AG04449 (cell line): Measurements from ENCODE around the gene JAKMIP3.

Experiments
- CTCF ChIA-PET: fragments of 350-600 bp; formaldehyde crosslinking; extraction: SDS; loops from one replicate; lab custom pipeline; 2021; ENCODE audit warnings: antibody characterized with exemption; lab: Yijun Ruan, JAX
- POLR2A ChIA-PET: fragments of 400-600, 350-600 bp; formaldehyde crosslinking; extraction: SDS; loops from one replicate; lab custom pipeline; 2020; ENCODE audit warnings: antibody characterized with exemption, inconsistent platforms; lab: Yijun Ruan, JAX
- DNase-seq: peaks from one replicate; pipeline ENCODE4 v3.0.0-alpha.2; 2010; ENCODE audit warnings: low read depth, low spot score
- H3K4me3 ChIP-seq: 2 replicates; pipeline ENCODE4 v1.5.1; 2011; ENCODE audit warnings: low read depth, mild to moderate bottlenecking, control low read depth, low read length
- TF ChIP-seq, protein P1 (sequence below): IDR thresholded peaks from one replicate; pipeline ENCODE4 v1.5.1; 2011; ENCODE audit warnings: mild to moderate bottlenecking, moderate library complexity, low read length, control low read depth, inconsistent platforms; ENCODE audit not compliant: insufficient read depth; ENCODE audit errors: missing control alignments

JAKMIP3 gene

DNA sequence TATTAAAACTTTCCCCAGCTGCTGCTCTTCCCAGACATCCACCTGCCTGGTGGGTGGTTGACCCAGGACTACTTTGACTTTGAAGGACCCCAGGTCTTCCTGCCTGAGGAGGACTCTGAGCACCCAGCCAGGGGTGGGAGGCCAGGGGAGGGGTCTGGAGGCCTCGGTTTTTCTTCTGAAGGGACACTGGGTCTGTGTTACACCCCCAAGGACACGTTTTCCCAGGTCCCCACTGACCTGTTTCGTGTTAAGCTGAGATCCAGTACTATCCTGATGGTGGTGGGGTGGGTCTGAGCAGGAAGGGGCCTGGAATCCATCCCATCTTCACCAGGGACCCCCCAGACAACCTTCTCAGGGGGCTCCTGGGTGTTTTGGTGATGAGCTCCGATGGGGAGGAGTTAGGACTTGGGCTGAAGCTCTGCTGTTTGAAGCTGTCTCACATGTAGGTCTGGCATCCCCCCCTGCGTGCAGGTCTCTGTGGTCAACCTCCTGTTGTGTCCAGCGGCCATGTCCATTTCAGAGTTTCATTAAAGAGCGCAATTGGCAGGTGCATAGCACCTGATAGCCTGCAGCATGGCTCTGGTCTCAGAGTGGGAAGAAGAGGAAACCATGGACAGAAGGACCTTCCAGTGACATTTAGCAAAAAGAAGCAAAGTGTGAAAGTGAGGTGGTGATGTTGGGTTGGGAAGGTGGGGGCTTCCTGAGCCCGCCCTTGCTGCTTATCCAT is 3.5 kb downstream of the JAKMIP3 start:
- TF ChIP-seq, protein P1, sequence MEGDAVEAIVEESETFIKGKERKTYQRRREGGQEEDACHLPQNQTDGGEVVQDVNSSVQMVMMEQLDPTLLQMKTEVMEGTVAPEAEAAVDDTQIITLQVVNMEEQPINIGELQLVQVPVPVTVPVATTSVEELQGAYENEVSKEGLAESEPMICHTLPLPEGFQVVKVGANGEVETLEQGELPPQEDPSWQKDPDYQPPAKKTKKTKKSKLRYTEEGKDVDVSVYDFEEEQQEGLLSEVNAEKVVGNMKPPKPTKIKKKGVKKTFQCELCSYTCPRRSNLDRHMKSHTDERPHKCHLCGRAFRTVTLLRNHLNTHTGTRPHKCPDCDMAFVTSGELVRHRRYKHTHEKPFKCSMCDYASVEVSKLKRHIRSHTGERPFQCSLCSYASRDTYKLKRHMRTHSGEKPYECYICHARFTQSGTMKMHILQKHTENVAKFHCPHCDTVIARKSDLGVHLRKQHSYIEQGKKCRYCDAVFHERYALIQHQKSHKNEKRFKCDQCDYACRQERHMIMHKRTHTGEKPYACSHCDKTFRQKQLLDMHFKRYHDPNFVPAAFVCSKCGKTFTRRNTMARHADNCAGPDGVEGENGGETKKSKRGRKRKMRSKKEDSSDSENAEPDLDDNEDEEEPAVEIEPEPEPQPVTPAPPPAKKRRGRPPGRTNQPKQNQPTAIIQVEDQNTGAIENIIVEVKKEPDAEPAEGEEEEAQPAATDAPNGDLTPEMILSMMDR, result no peak
- no peak overlapping the region for H3K4me3 ChIP-seq
- POLR2A ChIA-PET, result no interaction called here
- CTCF ChIA-PET, result interaction anchor here (1.3 kb wide), 1 partner anchor 46 kb away, joined by 3 read pairs; no protein-coding TSS in a partner anchor
- no peak for DNase-seq

DNA sequence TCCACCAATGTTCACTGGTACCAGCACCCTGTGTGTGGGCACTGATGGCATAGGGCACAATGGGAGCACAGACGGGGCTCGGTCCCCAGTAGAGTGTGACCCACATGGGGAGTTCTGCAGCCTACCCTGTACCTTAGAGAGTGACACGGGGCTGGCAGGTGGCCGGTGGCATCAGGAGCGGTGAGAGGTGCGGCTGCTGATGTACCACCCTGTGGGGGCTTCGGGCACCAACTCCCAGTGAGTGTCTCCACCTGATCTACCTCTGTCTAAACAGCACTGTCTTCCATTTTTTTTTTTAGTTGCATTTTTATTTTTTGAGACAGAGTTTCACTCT is 4.1 kb downstream of the JAKMIP3 start:
- H3K4me3 ChIP-seq, result no peak overlapping the region
- TF ChIP-seq, protein P1, result no peak
- no peak for DNase-seq
- ChIA-PET CTCF (interaction anchor here (1.3 kb wide), 1 partner anchor 47 kb away, joined by 3 read pairs; no protein-coding TSS in a partner anchor), POLR2A (no interaction called here)

DNA sequence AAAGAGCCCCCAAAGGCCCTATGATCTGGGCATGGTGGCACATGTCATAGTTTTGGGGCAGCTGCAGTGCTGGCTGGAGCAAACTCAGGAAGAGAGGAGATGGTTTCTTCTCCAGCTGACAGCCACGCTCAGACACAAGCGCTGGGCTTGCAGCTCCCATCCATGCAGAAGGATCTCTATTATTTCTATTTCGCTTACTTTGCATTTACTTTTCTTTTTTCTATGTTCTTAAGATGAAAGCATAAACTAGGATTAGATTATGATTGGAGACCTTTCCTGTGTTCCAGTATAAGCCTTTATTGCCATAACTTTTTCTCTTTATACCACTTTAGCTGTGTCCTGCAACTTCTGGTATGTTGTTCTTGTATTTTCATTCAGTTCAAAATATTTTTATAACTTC is 5.0 kb downstream of the JAKMIP3 start:
- ChIA-PET POLR2A (no interaction called here), CTCF (interaction anchor here (1.3 kb wide), 1 partner anchor 48 kb away, joined by 3 read pairs; no protein-coding TSS in a partner anchor)
- TF ChIP-seq, protein P1, result no peak
- no peak for DNase-seq
- H3K4me3 ChIP-seq, result no peak overlapping the region

DNA sequence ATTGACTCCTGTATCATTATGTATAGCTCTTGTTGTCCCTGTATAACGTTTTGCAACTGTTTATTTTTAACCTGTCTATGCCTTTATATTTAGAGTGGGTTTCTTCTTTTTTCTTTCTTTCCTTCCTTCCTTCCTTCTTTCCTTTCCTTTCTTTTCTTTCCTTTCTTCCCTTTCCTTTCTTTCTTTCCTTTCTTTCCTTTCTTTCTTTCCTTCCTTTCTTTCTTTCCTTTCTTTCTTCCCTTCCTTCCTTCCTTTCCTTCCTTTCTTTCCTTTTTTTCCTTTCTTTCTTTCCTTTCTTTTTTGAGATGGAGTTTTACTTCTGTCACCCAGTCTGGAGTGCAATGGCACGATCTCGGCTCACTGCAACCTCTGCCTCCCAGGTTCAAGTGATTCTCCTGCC is 5.9 kb downstream of the JAKMIP3 start:
- CTCF ChIA-PET, result interaction anchor here (0.6 kb wide), 1 partner anchor 280 kb away, joined by 3 read pairs; no protein-coding TSS in a partner anchor
- POLR2A ChIA-PET, result no interaction called here
- DNase-seq, result no peak
- TF ChIP-seq, protein P1, result no peak
- H3K4me3 ChIP-seq, result no peak overlapping the region

DNA sequence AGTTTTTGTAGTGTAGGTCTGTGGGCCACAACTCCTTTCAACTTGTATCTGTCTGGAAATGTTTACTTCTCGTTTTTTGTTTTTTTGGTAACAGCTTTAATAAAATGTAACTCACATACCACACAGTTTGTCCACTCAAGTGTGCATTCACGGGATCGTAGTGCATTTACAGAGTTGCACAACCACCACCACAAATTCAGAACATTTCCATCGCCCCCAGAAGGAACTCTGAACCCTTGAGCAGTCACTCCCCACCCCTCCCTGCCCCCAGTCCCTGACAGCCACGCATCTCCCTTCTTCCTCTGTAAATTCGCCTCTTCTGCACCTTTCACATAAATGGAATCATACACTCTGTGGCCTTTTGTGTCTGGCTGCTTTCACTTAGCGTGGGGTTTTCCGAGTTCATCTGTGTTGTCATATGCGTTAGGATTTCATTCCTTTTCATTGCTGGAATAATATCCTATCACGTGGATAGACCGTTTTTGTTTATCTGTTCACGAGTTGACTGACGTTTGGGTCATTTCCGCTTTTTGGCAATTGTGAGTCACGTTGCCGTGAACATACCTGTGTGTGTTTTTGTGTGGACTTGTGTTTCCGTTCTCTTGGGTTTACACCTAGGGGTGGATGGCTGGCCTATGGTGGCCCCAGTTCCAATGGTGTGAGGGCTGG is 10.3 kb downstream of the JAKMIP3 start:
- CTCF ChIA-PET, result no interaction called here
- DNase-seq, result no peak
- H3K4me3 ChIP-seq, result no peak overlapping the region
- TF ChIP-seq, protein P1, result no peak
- POLR2A ChIA-PET, result no interaction called here

DNA sequence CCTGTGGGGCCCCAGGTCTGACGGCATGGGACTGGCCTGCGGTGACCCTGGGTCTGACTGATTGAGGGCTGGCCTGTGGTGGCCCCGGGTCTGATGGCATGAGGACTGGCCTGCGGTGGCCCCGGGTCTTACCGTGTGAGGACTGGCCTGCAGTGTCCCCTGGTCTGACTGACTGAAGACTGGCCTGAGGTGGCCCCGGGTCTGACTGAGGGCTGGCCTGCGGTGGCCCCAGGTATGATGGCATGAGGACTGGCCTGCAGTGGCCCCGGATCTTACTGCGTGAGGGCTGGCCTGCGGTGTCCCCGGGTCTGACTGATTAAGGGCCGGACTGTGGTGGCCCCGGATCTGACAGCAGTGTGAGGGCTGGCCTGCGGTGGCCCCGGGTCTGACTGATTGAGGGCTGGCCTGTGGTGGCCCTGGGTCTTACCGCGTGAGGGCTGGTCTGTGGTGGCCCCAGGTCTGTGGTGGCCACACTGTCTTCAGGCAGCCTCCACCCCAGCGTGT is 10.9 kb downstream of the JAKMIP3 start:
- CTCF ChIA-PET, result no interaction called here
- TF ChIP-seq, protein P1, result no peak

More for the DNA sequence above, 10.9 kb downstream of the JAKMIP3 start:
- no peak for DNase-seq
- H3K4me3 ChIP-seq, result no peak overlapping the region
- POLR2A ChIA-PET, result no interaction called here
